ENCODE results near the gene ACBD4. TPM values are rescaled to one million over a fixed set of nuclear protein-coding genes. Genes with fewer than 3 reads are reported as not detected.
A peak's percentile ranks its signal among the peaks of the same experiment; 100 is the strongest.

Gene ACBD4
- total and polyA plus RNA-seq, 2 of the 13 experiments (the other 11 are each of a cell fraction or from before 2014, with no cell fraction given) = 16.1 to 26.9 TPM

DNA sequence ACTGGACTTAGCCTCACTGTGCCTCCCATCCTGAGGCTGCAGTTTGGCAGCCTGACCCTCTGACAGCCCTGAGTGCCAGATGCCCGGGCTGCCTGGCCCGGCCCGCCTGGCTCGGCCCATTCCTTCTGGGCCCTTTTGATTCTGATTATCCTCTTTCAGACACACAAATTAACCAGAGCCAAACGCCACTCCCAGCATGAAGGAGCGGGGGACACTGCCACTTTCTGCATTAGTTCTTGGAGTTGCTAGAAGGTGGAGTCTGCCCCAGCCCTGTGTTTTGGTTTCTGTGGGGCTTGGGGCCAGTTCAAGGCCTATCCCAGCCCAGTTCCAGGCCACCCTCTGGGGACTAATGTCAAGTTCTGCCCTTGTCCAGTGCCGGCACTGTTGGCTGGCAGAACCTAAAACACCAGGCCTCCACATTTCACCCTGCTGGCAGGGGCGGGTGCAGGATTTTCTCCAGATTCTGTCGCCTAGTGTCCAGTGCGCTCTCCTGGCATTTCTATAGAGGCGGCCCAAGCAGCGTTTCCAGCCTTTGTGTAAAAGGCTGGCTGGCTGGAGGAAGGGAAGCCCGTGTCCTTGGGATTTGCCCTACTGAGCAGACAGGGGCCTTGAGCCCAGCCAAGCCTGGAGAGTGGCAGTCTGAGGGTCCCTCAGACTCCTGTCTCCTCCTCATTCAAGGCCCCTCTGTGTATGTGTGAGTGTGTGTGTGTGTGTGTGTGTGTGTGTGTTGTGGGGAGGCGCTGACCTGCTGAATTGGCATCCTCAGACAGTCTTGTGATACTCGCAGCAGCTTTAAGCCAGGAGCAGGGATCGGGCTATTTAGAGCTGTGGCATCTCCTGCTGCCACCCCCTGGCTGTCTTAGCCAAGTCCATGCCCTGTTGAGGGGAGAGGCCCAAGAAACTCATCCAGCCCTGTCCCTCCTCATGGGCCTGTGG, 24.5 kb upstream of the ACBD4 start (continued):
- TF ChIP-seq, protein P1, sequence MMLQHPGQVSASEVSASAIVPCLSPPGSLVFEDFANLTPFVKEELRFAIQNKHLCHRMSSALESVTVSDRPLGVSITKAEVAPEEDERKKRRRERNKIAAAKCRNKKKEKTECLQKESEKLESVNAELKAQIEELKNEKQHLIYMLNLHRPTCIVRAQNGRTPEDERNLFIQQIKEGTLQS (CRISPR knock-in tag; IDR thresholded peaks at IDR 0.05) = no peak
- TF ChIP-seq NCOA1 (CRISPR knock-in tag; IDR thresholded peaks at IDR 0.05) = 0 out of 2 replicates have a peak, but pooled peaks have one; percentile 62
- no peak for TF ChIP-seq ZNF878 (CRISPR knock-in tag; IDR thresholded peaks at IDR 0.05)
- no peak for TF ChIP-seq ZNF572 (CRISPR knock-in tag; IDR thresholded peaks at IDR 0.05)
- no peak for TF ChIP-seq LCORL (IDR thresholded peaks at IDR 0.05)
- TF ChIP-seq LCORL (CRISPR knock-in tag; IDR thresholded peaks at IDR 0.05) = 0 out of 2 replicates have a peak, but pooled peaks have one; percentile 30
- TF ChIP-seq ZNF292 (CRISPR knock-in tag; IDR thresholded peaks at IDR 0.05; ENCODE audit: borderline replicate concordance, low read depth) = no peak
- TF ChIP-seq ZNF558 (CRISPR knock-in tag; IDR thresholded peaks at IDR 0.05; ENCODE audit: borderline replicate concordance) = no peak
- peak; percentile 33; the same call in 1 of the 2 replicates for TF ChIP-seq TBX2 (CRISPR knock-in tag; IDR thresholded peaks at IDR 0.05; ENCODE audit: borderline replicate concordance)
- TF ChIP-seq, protein P2, sequence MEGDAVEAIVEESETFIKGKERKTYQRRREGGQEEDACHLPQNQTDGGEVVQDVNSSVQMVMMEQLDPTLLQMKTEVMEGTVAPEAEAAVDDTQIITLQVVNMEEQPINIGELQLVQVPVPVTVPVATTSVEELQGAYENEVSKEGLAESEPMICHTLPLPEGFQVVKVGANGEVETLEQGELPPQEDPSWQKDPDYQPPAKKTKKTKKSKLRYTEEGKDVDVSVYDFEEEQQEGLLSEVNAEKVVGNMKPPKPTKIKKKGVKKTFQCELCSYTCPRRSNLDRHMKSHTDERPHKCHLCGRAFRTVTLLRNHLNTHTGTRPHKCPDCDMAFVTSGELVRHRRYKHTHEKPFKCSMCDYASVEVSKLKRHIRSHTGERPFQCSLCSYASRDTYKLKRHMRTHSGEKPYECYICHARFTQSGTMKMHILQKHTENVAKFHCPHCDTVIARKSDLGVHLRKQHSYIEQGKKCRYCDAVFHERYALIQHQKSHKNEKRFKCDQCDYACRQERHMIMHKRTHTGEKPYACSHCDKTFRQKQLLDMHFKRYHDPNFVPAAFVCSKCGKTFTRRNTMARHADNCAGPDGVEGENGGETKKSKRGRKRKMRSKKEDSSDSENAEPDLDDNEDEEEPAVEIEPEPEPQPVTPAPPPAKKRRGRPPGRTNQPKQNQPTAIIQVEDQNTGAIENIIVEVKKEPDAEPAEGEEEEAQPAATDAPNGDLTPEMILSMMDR (CRISPR knock-in tag; IDR thresholded peaks at IDR 0.05) = peak; percentile 14; the same call in 1 of the 2 replicates
- no peak for TF ChIP-seq FOXJ3 (CRISPR knock-in tag; IDR thresholded peaks at IDR 0.05; ENCODE audit: borderline replicate concordance)
- TF ChIP-seq, protein P3, sequence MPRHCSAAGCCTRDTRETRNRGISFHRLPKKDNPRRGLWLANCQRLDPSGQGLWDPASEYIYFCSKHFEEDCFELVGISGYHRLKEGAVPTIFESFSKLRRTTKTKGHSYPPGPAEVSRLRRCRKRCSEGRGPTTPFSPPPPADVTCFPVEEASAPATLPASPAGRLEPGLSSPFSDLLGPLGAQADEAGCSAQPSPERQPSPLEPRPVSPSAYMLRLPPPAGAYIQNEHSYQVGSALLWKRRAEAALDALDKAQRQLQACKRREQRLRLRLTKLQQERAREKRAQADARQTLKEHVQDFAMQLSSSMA (CRISPR knock-in tag; IDR thresholded peaks at IDR 0.05) = peak; percentile 41; the same call in 1 of the 2 replicates
- TF ChIP-seq NR2F6 (IDR thresholded peaks at IDR 0.05) = no peak
- no peak for TF ChIP-seq NR2F6 (CRISPR knock-in tag; IDR thresholded peaks at IDR 0.05)
- TF ChIP-seq ZNF234 (CRISPR knock-in tag; conservative IDR thresholded peaks at IDR 0.05) = no peak
- TF ChIP-seq HMG20A (CRISPR knock-in tag; IDR thresholded peaks at IDR 0.05; ENCODE audit: borderline replicate concordance) = no peak
- no peak for TF ChIP-seq ZFP62 (CRISPR knock-in tag; IDR thresholded peaks at IDR 0.05)
- no peak for TF ChIP-seq SP4 (CRISPR knock-in tag; IDR thresholded peaks at IDR 0.05)
- TF ChIP-seq ZSCAN22 (CRISPR knock-in tag; IDR thresholded peaks at IDR 0.05) = no peak
- no peak for TF ChIP-seq KLF15 (CRISPR knock-in tag; IDR thresholded peaks at IDR 0.05; ENCODE audit: borderline replicate concordance)
